NCI-H2081 treated with DMSO at 0.1 percent for 48 hours (cell line): ENCODE measurements around the gene PIM3.
A peak's percentile ranks its signal among the peaks of the same experiment; 100 is the strongest.

Experiments used
- DNase-seq: peaks from one replicate; lab custom pipeline; 2025; lab: John Stamatoyannopoulos, UW

The PIM3 gene

DNA sequence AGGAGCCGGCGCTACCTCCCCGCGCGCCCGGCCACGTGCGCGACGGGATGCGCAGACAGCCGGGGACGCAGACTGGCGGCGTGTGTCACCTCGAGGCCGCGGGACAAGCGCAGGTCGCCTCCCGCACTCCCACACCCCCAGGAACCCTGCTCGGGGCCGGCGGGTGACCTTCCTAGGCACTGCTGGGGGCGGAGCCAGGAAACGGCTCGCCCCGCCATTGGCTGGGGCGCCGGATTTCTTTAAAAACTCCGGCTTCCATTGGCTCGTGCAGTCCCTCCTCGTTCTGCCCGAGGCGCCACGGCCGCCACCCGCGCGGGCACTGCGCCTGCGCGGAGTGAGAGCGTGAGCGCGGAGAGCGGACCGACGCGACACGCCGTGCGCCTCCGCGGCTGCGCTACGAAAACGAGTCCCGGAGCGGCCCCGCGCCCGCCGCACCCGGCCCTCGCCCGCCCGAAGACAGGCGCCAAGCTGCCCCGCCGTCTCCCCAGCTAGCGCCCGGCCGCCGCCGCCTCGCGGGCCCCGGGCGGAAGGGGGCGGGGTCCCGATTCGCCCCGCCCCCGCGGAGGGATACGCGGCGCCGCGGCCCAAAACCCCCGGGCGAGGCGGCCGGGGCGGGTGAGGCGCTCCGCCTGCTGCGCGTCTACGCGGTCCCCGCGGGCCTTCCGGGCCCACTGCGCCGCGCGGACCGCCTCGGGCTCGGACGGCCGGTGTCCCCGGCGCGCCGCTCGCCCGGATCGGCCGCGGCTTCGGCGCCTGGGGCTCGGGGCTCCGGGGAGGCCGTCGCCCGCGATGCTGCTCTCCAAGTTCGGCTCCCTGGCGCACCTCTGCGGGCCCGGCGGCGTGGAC is at the start of gene PIM3:
TSS of gene PIM3 (plus strand) at position 614 of the 846 bp plus-strand sequence. CDS start at position 790, 176 bp downstream.
- peak; percentile 56 for DNase-seq

GRCh38 chr22:49911881-49912625 is 48.5 kb upstream of the PIM3 start:
- DNase-seq: no peak

GRCh38 chr22:49913026-49913425 is 47.5 kb upstream of the PIM3 start:
- no peak for DNase-seq

- DNase-seq: no peak
These were observed 47.1 kb upstream of the PIM3 start for GRCh38 chr22:49913446-49913845.

- DNase-seq: no peak
These were observed 46.3 kb upstream of the PIM3 start for GRCh38 chr22:49914256-49914655.

- DNase-seq: no peak
These were observed 45.0 kb upstream of the PIM3 start for GRCh38 chr22:49915610-49916009.

DNA sequence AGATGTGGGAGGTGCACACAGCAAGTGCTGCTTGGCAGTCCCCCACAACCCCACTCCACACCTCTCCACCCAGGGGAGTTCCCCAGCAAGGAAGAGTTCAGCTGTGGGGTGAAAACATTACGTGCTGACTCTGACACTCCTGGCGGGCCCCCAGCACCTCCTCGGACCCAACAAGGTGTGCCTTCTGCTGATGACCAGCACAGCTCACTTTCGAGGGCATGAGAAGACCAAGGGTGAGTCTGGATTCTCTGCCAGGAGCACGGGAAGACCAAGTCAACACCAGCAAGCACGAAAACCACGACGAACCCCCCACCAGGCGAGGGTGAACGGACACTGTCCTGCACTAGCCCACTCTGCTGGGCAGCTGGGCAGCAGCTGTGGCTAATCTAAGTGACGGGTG is 43.7 kb upstream of the PIM3 start:
- no peak for DNase-seq

DNA sequence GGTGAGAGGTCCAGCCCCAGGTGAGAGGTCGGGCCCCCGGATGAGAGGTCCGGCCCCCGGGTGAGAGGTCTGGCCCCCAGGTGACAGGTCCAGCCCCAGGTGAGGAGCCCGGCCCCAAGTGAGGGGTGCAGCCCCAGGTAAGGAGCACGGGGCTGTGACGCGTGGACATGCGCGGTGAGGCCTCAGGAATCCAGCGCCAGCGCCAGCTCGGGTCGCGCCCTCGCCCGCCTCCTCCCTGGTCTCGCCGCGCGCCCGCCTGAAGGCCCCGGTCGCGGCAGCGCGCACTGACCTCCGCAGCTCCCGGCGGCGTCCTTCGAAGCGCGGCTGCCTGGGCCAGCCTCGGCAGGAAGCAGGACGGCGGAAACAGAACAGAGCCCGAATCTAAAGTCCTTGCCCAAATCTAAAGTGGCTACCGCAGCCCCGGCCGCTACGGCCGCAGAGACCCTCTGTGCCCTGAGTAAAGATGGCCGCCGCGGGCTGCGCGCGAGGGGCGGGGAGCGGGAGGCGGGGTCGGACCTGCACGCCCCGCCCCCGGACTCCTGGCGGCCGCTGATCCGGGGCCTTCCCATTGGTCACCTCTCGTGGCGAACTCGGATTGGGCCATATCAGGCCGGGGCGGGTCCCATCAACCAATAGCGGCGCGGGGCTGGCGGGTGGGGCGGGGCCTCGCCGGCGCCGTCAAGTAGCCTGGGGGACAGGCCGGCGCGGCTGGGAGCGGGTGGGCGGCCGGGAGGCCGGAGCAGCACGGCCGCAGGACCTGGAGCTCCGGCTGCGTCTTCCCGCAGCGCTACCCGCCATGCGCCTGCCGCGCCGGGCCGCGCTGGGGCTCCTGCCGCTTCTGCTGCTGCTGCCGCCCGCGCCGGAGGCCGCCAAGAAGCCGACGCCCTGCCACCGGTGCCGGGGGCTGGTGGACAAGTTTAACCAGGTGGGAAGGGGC is 42.3 kb upstream of the PIM3 start, which contains the start of the genes ALG12 and CRELD2:
TSS of gene ALG12 (minus strand) at position 465 of the 937 bp plus-strand sequence. CDS start 4,673 bp downstream, outside the sequence.
TSS of gene CRELD2 (plus strand) at position 661 of the 937 bp plus-strand sequence. CDS start at position 797, 136 bp downstream.
- DNase-seq: peak; percentile 64

DNA sequence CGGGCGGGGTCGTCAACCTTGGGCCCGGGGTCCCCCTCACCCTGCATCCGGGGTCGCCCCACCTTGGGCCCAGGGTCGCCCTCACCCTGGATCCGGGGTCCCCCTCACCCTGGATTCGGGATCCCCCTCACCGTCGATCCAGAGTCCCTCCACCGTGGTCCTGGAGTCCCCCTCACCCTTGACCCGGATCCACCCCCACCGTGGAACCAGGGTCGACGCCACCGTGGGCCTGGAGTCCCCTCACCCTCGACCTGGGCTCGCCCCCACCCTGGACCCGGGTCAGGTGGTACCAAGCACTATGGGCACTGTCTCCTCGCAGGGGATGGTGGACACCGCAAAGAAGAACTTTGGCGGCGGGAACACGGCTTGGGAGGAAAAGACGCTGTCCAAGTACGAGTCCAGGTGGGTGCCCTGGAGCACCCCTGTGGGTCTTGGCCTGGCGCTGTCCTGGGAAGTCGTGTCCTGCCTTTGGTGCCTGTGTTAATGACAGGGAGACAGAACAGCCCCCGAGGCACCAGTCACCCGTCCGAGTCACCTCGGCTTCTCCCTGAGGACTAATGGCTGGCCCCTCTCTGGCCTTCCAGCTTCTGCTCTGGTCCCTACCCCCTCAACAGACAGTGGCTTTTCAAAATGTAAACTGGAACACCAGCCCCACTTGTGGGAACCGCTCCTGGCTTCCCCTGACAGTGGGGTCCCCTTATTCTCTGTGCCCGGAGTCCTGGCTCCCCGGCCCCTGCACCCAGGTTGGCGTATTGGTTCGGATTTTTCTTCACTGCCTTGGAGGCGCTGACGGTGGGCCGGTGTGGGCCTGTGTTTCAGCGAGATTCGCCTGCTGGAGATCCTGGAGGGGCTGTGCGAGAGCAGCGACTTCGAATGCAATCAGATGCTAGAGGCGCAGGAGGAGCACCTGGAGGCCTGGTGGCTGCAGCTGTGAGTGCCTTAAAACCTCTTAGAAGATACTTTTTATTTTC is 41.4 kb upstream of the PIM3 start:
- DNase-seq: no peak

DNA sequence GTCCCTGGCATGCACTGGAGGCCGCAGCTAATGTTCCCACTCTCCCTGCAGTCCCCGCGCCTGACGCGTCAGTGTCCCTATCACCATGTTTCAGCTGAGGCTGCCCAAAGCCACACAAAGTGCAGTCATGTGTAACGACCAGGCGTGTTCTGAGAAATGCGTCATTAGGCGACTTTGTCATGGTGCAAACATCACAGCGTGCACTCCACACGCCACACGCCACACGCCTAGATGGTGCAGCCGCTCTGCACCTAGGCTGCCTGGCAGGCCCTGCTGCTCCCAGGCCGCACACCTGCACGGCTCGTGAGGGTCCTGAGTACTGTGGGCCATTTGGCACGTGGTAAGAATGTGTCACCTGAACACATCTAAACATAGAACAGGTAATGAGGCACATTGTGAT is 39.7 kb upstream of the PIM3 start:
- DNase-seq: no peak

DNA sequence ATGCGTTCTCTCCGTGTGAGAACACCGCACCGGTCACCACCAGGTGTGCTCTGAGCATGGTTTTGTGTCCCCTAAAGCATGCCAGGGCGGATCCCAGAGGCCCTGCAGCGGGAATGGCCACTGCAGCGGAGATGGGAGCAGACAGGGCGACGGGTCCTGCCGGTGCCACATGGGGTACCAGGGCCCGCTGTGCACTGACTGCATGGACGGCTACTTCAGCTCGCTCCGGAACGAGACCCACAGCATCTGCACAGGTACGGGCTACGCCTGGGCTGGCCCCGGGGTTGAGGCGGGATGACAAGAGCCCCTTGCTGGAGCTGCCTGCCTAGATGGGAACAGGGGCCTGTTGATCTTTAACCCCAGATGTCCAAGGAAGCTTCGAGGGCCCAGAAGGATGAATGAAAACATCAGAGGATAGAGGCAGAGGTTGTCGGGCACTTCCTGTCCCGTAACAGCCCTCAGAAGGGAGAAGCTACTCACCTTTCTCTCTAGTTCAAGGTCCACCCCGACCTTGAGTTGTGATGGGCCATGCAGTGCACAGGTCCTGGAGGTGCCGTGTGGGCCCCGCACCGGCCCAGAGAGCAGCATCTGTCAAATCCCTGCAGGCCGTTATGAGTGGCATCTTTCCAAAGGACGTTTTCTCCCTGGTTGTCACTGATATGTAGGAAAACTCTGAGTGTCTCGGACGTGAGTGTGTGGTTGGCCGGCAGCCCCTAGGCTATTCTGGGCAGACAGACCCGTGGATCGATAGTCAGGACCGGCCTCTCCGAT is 38.9 kb upstream of the PIM3 start:
- no peak for DNase-seq

DNA sequence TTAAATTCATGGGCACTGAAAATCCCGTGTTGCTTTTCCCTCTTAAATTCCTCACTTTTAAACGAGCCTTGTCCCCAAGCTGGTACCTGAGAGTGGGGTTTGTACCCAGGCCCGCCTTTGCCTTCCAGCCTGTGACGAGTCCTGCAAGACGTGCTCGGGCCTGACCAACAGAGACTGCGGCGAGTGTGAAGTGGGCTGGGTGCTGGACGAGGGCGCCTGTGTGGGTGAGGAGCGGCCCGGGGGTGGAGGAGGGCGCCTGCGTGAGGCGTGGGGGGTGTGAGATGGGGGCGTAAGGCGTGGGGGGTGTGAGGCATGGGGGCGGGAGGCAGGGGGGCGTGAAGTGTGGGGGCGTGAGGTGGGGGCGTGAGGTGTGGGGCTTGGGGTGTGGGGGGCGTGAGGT is 38.1 kb upstream of the PIM3 start:
- no peak for DNase-seq

GRCh38 chr22:49922926-49923325 is 37.6 kb upstream of the PIM3 start:
- DNase-seq: no peak

DNA sequence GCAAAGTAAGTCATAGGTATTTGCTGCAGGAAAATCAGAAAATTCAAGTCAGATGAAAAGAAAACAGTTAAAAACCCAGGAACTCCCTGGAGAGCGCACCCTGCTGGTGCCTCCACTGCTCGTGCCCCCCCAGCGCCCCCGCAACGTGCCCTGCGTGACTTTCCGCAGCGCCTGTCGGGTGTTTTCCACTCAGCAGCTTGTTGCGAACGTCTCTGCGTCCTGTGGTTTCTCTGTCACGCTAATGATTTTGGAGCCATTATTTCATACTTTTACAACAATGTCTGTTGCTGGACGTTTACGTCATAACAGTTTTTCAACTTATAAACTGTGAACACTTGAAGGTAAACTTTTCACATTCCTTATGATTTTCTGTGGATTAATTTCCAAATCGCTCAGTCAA is 37.1 kb upstream of the PIM3 start:
- no peak for DNase-seq

DNA sequence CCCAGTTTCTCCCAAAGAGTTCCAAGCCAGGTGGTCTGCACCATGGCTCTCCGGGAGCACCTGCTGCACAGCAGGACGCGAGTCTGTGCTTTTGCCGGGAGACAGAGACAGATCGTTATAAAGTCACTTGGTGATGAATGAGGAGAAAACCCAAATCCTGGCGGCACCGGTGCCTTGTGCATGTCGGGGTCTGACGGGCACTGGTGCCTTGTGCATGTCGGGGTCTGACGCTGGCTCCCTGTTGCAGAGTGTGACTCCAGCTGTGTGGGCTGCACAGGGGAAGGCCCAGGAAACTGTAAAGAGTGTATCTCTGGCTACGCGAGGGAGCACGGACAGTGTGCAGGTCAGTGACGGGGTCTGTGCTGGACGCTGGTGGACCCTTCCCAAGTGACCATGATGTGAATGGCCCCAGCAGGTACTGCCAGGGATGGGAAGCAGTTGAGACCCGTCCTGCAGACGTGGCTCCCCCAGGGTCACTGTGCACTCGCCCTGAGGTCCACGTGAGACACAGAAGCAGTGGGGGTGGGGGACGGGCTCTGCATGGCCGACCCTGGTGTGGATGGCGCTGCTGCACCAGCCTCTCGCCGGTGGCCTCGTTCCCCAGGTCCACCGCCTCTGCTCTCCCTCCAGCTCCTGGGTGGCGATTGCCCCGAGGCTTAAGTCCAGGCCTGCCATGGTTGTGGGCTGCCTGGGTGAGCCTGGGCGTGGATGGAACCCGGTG is 36.3 kb upstream of the PIM3 start:
- DNase-seq: no peak

GRCh38 chr22:49925525-49926128 is 34.9 kb upstream of the PIM3 start:
- DNase-seq: no peak

GRCh38 chr22:49926916-49927315 is 33.7 kb upstream of the PIM3 start:
- DNase-seq: no peak

DNA sequence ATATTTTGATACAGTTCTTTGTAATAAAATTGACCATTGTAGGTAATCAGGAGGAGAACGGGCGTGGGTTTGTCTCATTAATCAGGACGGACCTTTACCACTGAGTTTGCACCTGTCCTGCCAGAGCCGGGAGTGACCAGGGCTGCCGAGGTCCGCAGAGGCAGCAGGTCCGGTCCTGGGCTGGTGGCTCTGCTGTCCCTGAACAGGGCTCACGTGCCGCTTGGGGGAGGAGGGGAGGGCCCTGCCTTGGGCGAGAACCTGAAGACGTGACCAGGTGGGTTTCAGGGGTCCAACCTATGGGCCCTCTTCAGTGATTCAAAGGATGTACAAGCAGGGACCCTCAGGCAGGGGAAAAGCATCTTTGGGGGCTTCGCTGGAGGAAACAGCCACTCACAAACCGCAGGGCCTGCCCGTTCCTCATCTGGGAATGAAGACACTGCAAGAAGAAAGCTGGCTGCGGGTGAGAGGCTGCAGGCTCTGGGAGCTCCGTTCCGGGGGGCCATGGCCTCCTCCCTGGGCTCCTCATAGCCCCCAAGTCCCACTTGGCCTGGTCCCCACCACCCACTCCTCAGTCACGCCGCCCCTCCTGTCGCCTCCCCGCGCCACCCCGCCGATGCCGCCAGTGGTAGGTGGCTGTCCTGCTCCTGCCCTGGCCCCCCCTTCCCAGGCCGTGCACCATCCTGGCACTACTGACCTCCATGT is 32.9 kb upstream of the PIM3 start:
- no peak for DNase-seq
